ENCODE data around the gene MRPS6.
A peak's percentile ranks its signal among the peaks of the same experiment; 100 is the strongest.

Gene MRPS6

DNA sequence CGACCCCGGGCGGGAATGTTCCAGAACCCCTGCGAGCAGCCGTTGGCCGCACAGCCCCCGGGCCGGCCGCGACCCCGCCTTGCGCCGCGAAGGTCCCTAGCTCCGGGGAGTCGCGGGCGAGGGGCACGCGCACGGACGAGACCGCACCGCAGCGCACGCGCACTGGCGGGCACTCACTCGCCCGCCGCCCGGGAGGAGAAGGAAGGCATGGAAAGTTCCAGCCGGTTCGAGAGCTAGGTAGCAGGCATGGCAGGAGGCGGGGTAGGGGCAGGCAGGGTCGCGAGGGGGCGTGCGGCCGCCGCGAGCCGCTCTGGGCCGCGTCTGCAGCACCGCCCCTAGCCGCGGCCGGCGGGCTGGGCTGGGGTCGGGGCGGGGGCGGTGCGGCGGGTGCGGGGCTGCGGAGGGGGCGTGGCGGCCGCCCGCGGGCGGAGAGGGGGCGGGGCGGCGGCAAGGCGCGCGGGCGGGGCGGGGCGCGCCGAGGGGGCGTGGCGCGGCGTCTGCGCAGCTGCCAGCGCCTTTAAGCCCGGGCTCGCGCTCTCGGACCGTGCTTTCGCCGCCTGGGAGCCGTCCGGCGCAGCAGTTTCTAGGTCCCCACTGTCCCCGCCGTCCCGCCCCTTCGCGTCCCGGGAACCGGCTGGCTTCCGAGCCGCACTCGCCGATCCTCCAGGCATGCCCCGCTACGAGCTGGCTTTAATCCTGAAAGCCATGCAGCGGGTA is at the start of gene MRPS6, which contains the start of gene SLC5A3:
TSS of gene MRPS6 (plus strand) at position 547 of the 717 bp plus-strand sequence. CDS start at position 670, 123 bp downstream.
TSS of gene SLC5A3 (plus strand) at position 547 of the 717 bp plus-strand sequence. CDS start 21,621 bp downstream, outside the sequence.
- TF ChIP-seq POLR2A (IDR thresholded peaks at IDR 0.05; ENCODE audit: low read depth, low read length), result peak; percentile 99
- DNase-seq (ENCODE audit: insufficient read length, low spot score) (peak; percentile 94), FAIRE-seq (no peak)

DNA sequence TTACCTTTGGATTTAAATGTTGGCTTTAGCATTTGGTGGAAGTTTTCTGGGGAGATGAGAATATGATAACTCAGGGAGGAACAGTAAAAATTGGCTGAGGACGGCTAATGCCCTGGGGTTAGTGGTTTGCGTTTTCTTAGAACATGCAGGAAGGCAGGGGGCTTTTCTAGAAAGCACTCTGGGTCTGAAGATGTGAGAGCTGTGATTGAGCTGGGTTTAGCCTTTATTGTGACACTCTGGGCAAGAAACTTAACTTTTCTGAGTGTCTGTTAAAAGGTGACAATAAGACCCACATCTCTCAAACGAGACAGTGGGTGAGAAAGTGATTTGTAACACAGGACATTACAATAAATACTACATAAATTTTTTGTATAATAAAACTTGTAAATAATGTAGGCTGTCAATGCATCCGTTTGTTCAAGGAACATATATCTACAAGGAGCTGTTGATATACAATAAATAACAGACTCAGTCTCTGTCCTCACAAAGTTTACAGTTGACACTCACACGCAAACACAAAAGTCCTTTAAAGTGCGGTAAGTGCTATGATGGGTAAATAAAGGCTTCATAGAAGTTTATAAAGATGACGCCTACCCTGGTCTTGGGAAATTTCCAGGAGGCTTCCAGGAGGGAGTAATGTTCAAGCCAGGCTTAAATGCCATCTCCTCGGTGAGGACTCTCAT is 49.5 kb upstream of the MRPS6 start:
- FAIRE-seq, result no peak
- no peak for DNase-seq (ENCODE audit: insufficient read length, low spot score)
- TF ChIP-seq POLR2A (IDR thresholded peaks at IDR 0.05; ENCODE audit: low read depth, low read length), result no peak

DNA sequence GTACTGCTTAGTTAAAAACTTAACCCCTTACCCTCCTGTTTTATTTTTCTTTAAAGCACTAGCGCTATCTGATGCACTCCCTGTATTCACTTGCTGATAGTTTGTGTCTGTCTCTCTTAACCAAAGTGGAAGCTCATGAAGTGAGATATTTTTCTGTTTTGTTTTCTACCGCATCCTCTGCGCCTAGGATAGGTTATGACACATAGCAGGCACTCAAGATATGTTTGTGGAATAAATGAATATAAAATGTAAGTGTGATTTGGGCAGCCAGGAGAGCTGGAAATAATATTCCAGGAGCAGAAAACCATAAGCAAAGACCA is 49.0 kb upstream of the MRPS6 start:
- no peak for TF ChIP-seq POLR2A (IDR thresholded peaks at IDR 0.05; ENCODE audit: low read depth, low read length)
- FAIRE-seq (no peak), DNase-seq (ENCODE audit: insufficient read length, low spot score) (no peak)

DNA sequence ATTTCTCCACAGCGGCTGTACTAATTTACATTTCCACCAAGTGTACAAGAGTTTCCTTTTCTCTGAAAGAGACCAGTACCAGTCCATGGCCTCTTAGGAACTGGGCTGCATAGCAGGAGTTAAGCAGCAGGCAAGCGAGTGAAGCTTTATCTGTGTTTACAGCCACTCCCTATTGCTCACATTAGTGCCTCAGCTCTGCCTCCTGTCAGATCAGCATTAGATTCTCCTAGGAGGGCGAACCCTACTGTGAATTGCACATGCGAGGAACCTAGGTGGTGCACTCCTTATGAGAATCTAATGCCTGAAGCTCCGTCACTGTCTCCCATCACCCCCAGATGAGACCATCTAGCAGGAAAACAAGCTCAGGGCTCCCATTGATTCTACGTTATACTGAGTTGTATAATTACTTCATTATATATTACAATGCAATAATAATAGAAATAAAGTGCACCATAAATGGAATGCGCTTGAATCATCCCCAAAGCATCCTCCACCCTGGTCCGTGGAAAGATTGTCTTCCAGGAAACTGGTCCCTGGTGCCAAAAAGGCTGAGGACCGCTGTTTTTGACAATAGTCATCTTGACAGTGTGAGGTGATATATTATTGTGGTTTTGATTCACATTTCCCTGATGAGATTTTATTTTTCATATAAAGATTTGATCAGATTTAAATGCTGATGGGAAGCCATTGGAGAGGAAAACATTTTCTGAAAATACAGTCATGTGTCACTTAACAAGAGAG is 45.5 kb upstream of the MRPS6 start:
- no peak for TF ChIP-seq POLR2A (IDR thresholded peaks at IDR 0.05; ENCODE audit: low read depth, low read length)
- FAIRE-seq (no peak), DNase-seq (ENCODE audit: insufficient read length, low spot score) (no peak)

DNA sequence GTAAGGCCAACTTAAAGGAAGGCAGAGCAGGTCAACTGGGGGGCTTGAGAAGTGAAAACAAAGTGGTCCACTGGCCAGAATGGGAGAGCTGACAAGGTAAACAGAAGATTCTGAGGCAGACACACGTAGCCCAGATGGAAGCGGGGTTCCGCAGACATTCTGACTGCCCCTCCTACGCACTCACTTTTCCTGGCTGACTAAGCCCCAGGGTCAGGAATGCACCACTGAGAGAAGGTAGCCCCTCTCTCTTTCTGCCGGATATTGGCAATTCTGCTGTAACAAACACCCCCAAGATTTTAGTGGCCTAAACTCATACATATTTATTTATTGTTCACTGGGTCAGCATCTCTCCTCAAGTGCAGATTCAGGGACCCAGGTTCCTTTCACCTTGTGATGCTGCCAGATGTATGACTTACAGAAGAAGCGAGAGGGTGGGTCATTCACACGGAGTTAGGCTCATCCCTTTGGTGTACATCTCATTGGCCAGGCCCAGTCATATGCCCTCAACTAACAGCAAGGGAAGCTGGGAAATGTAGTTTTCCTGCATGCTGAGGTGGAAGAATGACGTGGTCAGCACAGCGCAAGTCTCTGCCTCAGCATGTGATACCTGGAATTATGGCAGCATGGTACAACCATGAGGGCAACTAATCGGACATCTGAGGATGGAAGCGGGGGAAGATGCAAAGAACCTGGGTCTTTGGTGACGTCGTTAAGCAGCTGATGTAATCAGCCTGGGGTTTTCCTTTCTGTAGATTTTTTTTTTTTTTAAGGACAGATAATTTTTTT is 43.4 kb upstream of the MRPS6 start:
- DNase-seq (ENCODE audit: insufficient read length, low spot score) (peak; percentile 66), FAIRE-seq (peak; percentile 74)
- TF ChIP-seq POLR2A (IDR thresholded peaks at IDR 0.05; ENCODE audit: low read depth, low read length), result no peak

DNA sequence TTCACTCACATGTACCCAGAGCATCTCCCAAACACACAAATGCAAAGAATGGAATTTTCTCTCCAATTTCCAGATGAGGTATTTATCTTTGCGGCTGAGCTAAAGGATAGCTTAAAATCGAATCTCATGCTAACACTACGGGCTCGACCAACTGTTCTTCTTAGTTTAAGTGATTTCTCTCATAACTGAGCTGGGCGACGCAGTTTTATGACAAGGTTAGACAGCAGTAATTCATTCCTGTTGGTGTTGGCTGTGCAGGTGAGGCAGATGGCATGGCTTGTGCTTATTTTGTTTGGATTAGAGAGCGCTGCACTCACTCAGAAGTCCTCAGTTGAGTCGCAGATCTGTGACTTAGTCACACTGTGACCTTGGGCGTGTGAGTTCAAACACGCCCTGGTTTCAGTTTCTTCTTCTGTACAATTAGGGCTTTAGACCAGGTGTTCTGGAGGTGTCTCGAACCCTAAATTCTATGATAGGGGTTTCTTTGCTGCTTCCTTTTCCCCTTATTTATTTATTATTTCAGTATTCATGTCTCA is 41.5 kb upstream of the MRPS6 start:
- FAIRE-seq (no peak), DNase-seq (ENCODE audit: insufficient read length, low spot score) (no peak)
- no peak for TF ChIP-seq POLR2A (IDR thresholded peaks at IDR 0.05; ENCODE audit: low read depth, low read length)

DNA sequence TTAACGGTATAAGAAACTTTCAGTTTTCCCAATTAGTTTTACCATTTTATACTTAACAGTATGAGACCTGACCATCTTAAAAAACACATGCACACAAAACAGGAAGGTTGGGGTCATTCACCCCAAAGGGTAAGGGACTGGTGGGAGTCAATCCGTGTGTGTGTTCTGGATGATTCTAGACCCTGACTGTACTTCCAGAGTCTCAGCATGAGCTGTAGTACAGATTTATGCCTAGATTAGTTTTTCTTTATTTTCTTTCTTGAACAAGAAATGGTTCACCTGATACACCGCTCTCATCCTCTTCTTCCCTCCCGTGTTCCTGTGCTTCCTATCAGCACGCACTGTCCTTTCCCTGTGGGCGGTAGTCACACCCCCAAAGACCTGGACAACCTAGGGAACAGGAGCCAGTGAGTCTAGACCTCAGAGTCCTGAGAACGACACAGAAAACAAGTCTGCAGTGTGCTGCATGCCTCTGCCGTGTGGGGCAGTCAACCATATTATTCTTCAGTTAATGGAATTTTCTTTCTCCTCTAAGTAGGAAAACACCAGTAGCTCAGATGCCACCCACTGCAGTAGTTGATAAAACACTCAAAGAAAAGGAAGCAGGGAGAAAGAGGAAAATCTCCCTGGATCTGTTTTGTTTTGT is 38.9 kb upstream of the MRPS6 start:
- FAIRE-seq (no peak), DNase-seq (ENCODE audit: insufficient read length, low spot score) (no peak)
- no peak for TF ChIP-seq POLR2A (IDR thresholded peaks at IDR 0.05; ENCODE audit: low read depth, low read length)

DNA sequence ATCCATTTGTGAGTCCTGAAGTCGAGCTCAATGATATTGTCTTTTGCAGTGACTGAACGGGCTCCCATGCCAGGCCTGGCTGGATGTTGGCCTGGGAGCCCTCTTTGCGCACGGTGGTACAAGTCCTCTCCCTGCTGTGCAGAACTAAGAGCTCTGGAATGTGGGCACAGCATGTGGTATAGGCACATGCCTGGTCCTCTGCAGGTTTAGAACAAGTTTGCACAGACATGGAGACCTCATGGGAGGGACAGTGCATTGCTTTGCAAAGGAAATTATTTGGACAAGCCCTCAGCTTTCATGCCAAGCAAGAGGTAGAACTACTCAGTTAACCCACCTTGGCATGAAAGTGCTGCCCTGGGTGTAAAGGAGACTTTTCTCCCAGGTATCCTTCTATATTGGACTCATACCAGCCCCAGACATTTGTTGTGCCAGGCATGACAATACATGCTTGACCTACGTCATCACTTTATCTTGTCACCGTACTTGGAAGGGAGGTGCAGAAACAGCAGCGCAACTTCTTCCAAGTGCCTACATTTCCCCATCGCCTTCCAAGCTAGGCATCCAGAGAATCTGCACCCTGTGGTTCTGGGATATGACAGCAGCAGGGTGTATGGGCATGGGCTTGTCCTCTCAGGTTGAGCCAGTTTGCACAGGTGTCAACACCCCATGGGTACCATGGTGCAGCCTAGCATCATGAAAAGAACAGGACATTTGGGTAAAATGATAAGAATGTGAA is 37.6 kb upstream of the MRPS6 start:
- DNase-seq (ENCODE audit: insufficient read length, low spot score) (peak; percentile 69), FAIRE-seq (peak; percentile 58)

DNA sequence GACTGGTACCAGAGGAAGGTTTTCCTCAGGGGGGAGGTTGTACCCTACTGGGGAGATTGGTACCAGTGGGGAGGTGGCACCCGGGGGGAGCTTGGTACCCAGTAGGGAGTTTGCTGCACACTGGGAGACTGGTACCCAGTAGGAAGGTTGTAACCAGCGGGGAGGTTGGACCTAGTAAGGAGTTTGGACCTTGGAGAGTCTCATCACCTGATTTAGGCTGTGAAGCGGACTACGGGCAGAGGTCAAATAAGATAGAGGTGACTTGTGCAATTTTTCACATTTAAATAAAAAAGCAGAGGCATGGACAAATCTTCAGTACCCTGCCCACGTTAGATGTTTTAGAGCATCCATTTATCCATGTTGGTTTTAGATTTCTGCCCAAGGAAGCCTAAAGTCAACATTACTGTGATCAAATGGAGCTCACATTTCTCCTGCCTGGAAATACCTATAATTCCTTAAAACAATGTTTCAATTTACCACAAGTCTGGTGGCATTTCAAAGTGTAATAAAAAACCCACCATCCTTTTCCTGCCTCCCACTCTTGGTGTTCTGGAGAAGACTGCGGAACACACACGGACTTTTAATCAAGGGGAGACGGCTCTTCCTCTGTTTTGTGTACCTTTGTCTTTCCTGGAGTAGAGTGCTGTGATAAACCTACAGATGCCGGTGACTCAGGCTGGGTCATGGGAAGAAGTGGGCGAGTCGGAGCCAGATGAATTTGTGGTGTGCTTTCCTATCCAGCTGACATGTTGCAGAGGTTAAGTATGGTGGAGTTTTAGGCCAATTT is 36.2 kb upstream of the MRPS6 start:
- FAIRE-seq, result peak; percentile 55
- peak; percentile 30 for DNase-seq (ENCODE audit: insufficient read length, low spot score)
- TF ChIP-seq POLR2A (IDR thresholded peaks at IDR 0.05; ENCODE audit: low read depth, low read length), result no peak

More for the DNA sequence above, 37.6 kb upstream of the MRPS6 start:
- no peak for TF ChIP-seq POLR2A (IDR thresholded peaks at IDR 0.05; ENCODE audit: low read depth, low read length)

DNA sequence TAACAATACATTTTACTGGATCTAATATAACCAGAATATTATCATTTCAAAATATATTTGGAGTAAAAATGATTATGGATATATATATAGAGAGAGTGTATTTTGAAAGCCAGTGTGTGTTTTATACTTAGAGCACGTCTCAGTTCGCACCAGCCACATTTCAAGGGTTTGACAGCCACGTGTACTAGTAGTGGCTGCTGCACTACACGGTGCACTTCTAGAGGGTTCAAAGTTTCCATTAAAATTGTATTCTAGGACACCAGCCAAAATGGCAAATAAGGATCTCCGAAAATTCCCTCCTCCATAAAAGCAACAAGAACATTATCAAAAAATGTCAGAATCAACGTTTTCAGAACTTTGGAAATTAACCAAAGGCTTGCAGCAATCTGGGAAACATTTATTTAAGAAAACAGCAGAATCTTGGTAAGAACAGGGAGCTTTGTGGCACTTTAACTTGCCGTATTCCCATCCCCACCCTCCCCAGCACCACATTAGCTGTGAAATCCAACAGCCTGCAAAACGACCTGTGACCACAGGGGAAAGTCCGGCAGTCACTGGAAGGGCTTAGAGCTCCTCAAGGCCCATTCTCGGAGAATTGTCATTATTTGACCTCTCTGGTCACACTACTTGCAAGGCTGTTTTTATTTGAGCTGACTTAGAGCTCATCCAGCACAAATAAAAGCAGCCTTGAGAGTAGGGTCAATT is 33.5 kb upstream of the MRPS6 start:
- DNase-seq (ENCODE audit: insufficient read length, low spot score), result no peak
- FAIRE-seq, result no peak
- no peak for TF ChIP-seq POLR2A (IDR thresholded peaks at IDR 0.05; ENCODE audit: low read depth, low read length)

DNA sequence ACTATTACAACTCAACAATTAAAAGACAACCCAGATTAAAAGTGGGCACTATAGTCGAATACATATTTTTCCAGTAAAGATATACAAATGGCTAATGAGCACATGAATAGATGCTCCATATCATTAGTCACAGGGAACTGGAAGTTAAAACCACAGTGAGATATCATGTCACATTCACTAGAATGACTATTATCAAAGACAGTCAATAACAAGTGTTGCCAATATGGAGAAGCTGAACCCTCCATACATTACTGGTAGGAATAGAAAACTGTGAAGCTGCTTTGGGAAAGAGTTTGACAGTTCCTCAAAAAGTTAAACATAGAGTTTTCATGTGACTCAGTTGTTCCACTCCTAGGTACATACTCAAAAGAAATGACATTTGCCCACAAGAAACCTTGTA is 30.6 kb upstream of the MRPS6 start:
- no peak for FAIRE-seq

More for the DNA sequence above, 30.6 kb upstream of the MRPS6 start:
- DNase-seq (ENCODE audit: insufficient read length, low spot score), result no peak
- TF ChIP-seq POLR2A (IDR thresholded peaks at IDR 0.05; ENCODE audit: low read depth, low read length), result no peak
